CD4-positive, alpha-beta T cell (primary cell): ENCODE data around the gene DENND11. TPM values are rescaled to one million over a fixed set of nuclear protein-coding genes. Genes with fewer than 3 reads are reported as not detected.

Experiments used
- ATAC-seq: fragments of 200-7000 bp; cut with Tn5 transposase; one replicate; pipeline ENCODE4 v1.10.0; 2022; ENCODE audit warnings: mild to moderate bottlenecking; ENCODE audit not compliant: poor library complexity
- CTCF ChIA-PET: fragments of 350-600 bp; sonication (Branson Sonifier 250); formaldehyde crosslinking; loops from one replicate; lab custom pipeline; 2021; ENCODE audit warnings: antibody characterized with exemption, inconsistent platforms; lab: Charles Lee
- POLR2A ChIA-PET: fragments of 350-600 bp; sonication (Branson Sonifier 250); formaldehyde crosslinking; loops from one replicate; lab custom pipeline; 2021; ENCODE audit warnings: antibody characterized with exemption, inconsistent platforms; lab: Charles Lee
- DNase-seq, 14 experiments: peaks; one replicate each; pipeline ENCODE4 v3.0.0-alpha.2; 2013 to 2020; ENCODE audit warnings: mixed read lengths in 2 of 14
- H3K27ac ChIP-seq, 2 donors: one replicate each; pipeline versions ENCODE4 v1.5.1 to v1.7.0; 2013; ENCODE audit warnings: low read length in 2 of 2, low read depth in 1 of 2, mild to moderate bottlenecking in 1 of 2
- H3K27me3 ChIP-seq, 2 experiments: 1 replicate in 1 of 2; 2 replicates in 1 of 2; pipeline versions ENCODE4 v1.6.1 to v1.7.0; 2013; ENCODE audit warnings: low read length in 2 of 2, control low read depth in 1 of 2, mild to moderate bottlenecking in 1 of 2, moderate library complexity in 1 of 2; ENCODE audit not compliant: insufficient read depth in 2 of 2, control insufficient read depth in 1 of 2
- H3K36me3 ChIP-seq: one replicate; pipeline ENCODE4 v1.6.1; 2013; ENCODE audit warnings: low read length, control low read depth; ENCODE audit not compliant: insufficient read depth
- H3K4me1 ChIP-seq: one replicate; pipeline ENCODE4 v1.6.1; 2013; ENCODE audit warnings: low read length, control low read depth; ENCODE audit not compliant: insufficient read depth
- H3K4me3 ChIP-seq: one replicate; pipeline ENCODE4 v1.5.1; 2013; ENCODE audit warnings: mild to moderate bottlenecking, low read length, moderate library complexity
- H3K9me3 ChIP-seq, 2 experiments: 1 replicate in 1 of 2; 2 replicates in 1 of 2; pipeline versions ENCODE4 v1.6.1 to v1.7.0; 2013; ENCODE audit warnings: low read length in 2 of 2, mild to moderate bottlenecking in 2 of 2, control low read depth in 1 of 2, moderate library complexity in 1 of 2; ENCODE audit not compliant: control insufficient read depth in 1 of 2, insufficient read depth in 1 of 2
- H3K27ac Mint-ChIP-seq: one replicate; pipeline ENCODE4 v1.8.0; 2020; ENCODE audit warnings: mixed read lengths
- H3K27me3 Mint-ChIP-seq: one replicate; pipeline ENCODE4 v1.8.0; 2021; ENCODE audit warnings: mixed read lengths
- H3K36me3 Mint-ChIP-seq: one replicate; pipeline ENCODE4 v1.8.0; 2021; ENCODE audit warnings: low read depth, mixed read lengths
- H3K4me1 Mint-ChIP-seq: one replicate; pipeline ENCODE4 v1.8.0; 2021; ENCODE audit warnings: low read depth, mixed read lengths
- H3K4me3 Mint-ChIP-seq: one replicate; pipeline ENCODE4 v1.8.0; 2020; ENCODE audit warnings: mild to moderate bottlenecking, mixed read lengths
- H3K9me3 Mint-ChIP-seq: one replicate; pipeline ENCODE4 v1.8.0; 2020; ENCODE audit warnings: mixed read lengths
- intact Hi-C, 2 experiments: fragments of 100-400 bp; cut with DNase I in 1 of 2; cut with micrococcal nuclease in 1 of 2; formaldehyde crosslinking; loops; one replicate each; pipeline versions ENCODE4 v1.15.1 to v1.9.0; 2023 to 2025; cut with DNase I, micrococcal nuclease
- total RNA-seq, 174 experiments: library from RNA in 2 of 174; stranded (reverse) in 2 of 174; gene quantifications; one replicate each; pipeline ENCODE4 v1.2.3 and lab custom pipeline; 2021 to 2026
- TF ChIP-seq, protein P1 (sequence below): fragments of 200-600 bp; IDR thresholded peaks from one replicate; pipeline ENCODE4 v1.8.0; 2022; ENCODE audit warnings: antibody characterized with exemption, mild to moderate bottlenecking

The DENND11 gene
- total RNA-seq, 2 experiments from 2014 or later, result 39.2 to 41.1 TPM

DNA sequence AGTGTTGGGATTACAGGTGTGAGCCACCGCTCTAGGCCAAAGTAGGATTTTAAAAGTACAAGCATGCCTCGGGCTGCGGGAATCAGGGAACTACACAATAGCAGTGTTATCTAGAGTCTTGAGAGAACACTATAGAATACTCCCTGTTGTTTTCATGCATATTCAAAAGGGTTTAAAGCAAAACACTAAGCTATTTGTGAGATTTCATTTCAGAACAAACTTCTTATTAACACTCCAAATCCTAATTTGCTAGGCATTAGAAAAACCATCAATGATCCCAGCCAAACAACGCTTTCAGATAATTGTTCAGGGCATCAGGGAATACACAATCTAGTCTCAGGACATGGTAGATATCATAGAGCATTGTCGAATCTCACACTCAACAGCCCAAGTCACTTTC lies 13.9 kb downstream of the DENND11 start:
- CTCF ChIA-PET, result no interaction called here
- POLR2A ChIA-PET, result no interaction called here
- no peak overlapping the region for H3K27ac ChIP-seq
- intact Hi-C loops, result no loop called here
- H3K36me3 ChIP-seq, result peaks cover 33% of the 10 kb centered on the region
- H3K4me3 Mint-ChIP-seq, result no peak overlapping the region
- no peak for ATAC-seq
- no peaks in the 10 kb centered on the region for H3K27me3 ChIP-seq
- no peak overlapping the region for H3K27ac Mint-ChIP-seq
- H3K9me3 Mint-ChIP-seq, result no peaks in the 10 kb centered on the region
- no peak for DNase-seq
- TF ChIP-seq, protein P1, sequence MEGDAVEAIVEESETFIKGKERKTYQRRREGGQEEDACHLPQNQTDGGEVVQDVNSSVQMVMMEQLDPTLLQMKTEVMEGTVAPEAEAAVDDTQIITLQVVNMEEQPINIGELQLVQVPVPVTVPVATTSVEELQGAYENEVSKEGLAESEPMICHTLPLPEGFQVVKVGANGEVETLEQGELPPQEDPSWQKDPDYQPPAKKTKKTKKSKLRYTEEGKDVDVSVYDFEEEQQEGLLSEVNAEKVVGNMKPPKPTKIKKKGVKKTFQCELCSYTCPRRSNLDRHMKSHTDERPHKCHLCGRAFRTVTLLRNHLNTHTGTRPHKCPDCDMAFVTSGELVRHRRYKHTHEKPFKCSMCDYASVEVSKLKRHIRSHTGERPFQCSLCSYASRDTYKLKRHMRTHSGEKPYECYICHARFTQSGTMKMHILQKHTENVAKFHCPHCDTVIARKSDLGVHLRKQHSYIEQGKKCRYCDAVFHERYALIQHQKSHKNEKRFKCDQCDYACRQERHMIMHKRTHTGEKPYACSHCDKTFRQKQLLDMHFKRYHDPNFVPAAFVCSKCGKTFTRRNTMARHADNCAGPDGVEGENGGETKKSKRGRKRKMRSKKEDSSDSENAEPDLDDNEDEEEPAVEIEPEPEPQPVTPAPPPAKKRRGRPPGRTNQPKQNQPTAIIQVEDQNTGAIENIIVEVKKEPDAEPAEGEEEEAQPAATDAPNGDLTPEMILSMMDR, result no peak
- H3K27me3 Mint-ChIP-seq, result no peaks in the 10 kb centered on the region
- no peak overlapping the region for H3K4me3 ChIP-seq
- no peaks in the 10 kb centered on the region for H3K4me1 ChIP-seq
- peaks cover 43% of the 10 kb centered on the region for H3K36me3 Mint-ChIP-seq
- peaks cover 40% of the 10 kb centered on the region for H3K4me1 Mint-ChIP-seq
- H3K9me3 ChIP-seq, result no peaks in the 10 kb centered on the region

DNA sequence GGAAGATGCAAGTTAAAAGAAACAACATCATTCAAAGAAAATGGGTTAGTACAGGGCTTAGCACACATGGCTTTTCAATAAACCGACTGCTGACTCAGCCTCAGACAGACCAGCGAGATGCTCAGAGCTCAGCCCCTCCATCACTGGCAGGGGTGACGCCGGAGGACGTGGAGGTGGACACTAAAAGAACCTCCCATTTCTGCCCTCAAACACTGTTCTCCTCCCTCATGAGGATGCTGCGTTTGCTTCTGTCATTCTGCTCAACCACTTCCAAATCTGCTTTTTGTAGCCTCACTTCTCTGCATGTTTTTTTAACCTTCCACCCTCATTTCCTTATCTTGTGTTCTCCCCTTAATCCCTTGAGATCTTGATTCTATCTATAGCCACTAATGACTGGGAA lies 15.3 kb downstream of the DENND11 start:
- no peaks in the 10 kb centered on the region for H3K27me3 ChIP-seq
- no peaks in the 10 kb centered on the region for H3K4me1 ChIP-seq
- no peak overlapping the region for H3K4me3 ChIP-seq
- H3K4me3 Mint-ChIP-seq, result no peak overlapping the region
- H3K9me3 ChIP-seq, result no peaks in the 10 kb centered on the region
- peaks cover 30% of the 10 kb centered on the region for H3K4me1 Mint-ChIP-seq
- H3K27ac Mint-ChIP-seq, result no peak overlapping the region
- ChIA-PET CTCF (interaction anchor here (0.6 kb wide), 1 partner anchor 17 kb away, joined by 3 read pairs; no protein-coding TSS in a partner anchor), POLR2A (interaction anchor here (1.2 kb wide), 1 partner anchor 15 kb away, joined by 4 read pairs; the partner anchor contains the start of gene DENND11)
- TF ChIP-seq, protein P1, result no peak
- no peak for ATAC-seq
- H3K36me3 Mint-ChIP-seq, result peaks cover 57% of the 10 kb centered on the region
- intact Hi-C loops, result no loop called here
- H3K27me3 Mint-ChIP-seq, result no peaks in the 10 kb centered on the region
- no peaks in the 10 kb centered on the region for H3K9me3 Mint-ChIP-seq
- H3K36me3 ChIP-seq, result peaks cover 41% of the 10 kb centered on the region
- H3K27ac ChIP-seq, result no peak overlapping the region
- DNase-seq, result no peak

DNA sequence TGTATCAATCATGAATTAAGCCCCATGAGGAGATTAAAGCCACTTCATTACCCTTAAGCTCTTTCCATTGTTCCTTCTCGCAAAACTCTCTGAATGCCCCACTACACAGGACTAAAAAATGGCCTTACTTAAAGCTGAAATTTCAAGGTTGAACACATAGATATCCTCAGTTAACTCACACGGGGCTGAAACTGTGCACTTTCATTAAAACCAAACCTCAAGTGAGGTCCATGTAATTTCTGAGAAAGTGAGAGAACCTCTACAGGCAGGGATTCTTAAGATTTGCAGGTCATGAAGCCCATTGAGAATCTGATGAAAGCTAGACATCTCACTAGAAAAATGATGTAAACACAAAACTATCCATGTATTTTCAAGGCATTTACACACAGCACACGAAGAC lies 15.9 kb downstream of the DENND11 start:
- H3K9me3 ChIP-seq, result no peaks in the 10 kb centered on the region
- no peaks in the 10 kb centered on the region for H3K4me1 ChIP-seq
- intact Hi-C loops, result no loop called here
- Mint-ChIP-seq H3K9me3 (no peaks in the 10 kb centered on the region), H3K36me3 (peaks cover 63% of the 10 kb centered on the region), H3K27ac (no peak overlapping the region), H3K27me3 (no peaks in the 10 kb centered on the region), H3K4me1 (peaks cover 30% of the 10 kb centered on the region), H3K4me3 (no peak overlapping the region)
- TF ChIP-seq, protein P1, result no peak
- DNase-seq (no peak), ATAC-seq (no peak)
- CTCF ChIA-PET, result interaction anchor here (1.0 to 1.4 kb wide), 2 partner anchors 24 to 31 kb away, joined by 3 to 4 read pairs; no protein-coding TSS in a partner anchor
- POLR2A ChIA-PET, result no interaction called here
- no peak overlapping the region for H3K4me3 ChIP-seq
- H3K27me3 ChIP-seq, result no peaks in the 10 kb centered on the region
- H3K36me3 ChIP-seq, result peaks cover 42% of the 10 kb centered on the region
- no peak overlapping the region for H3K27ac ChIP-seq
